GM12874 (cell line): ENCODE measurements around the gene IPO4.

Experiments used
- CTCF ChIP-seq: IDR thresholded peaks from 2 replicates; pipeline ENCODE4 v1.5.1; 2011; ENCODE audit warnings: low read depth, mild to moderate bottlenecking, control low read depth, low read length, moderate library complexity; ENCODE audit not compliant: insufficient read depth

The IPO4 gene

GRCh38 chr14:24198814-24199524, 10.4 kb upstream of the IPO4 start:
- TF ChIP-seq CTCF: no peak

- no peak for TF ChIP-seq CTCF
Observed at GRCh38 chr14:24197056-24197450, 8.4 kb upstream of the IPO4 start.

GRCh38 chr14:24196071-24197055, 7.7 kb upstream of the IPO4 start:
- TF ChIP-seq CTCF: no peak

- TF ChIP-seq CTCF: no peak
Observed at GRCh38 chr14:24195186-24196070, 6.8 kb upstream of the IPO4 start, which contains the start of gene TM9SF1. Gene TM9SF1, minus strand, starts transcription at chr14:24195441. Its CDS starts 422 bp downstream, at chr14:24195019.

DNA sequence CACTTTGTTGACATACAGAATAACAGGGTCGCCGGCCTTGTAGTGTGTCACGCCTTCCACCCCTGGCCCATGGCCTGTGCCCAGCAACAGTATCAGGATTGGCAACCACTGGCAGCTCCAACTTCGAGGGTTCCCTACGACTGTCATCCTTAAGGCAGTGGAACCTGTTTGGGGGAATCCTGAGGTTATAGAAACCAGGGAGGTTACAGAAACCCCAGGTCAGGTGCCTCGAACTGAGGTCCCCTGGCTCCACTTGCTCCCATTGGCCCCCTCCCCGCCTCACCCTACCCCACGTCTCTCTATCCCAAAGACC, 6.2 kb upstream of the IPO4 start:
- TF ChIP-seq CTCF: no peak

DNA sequence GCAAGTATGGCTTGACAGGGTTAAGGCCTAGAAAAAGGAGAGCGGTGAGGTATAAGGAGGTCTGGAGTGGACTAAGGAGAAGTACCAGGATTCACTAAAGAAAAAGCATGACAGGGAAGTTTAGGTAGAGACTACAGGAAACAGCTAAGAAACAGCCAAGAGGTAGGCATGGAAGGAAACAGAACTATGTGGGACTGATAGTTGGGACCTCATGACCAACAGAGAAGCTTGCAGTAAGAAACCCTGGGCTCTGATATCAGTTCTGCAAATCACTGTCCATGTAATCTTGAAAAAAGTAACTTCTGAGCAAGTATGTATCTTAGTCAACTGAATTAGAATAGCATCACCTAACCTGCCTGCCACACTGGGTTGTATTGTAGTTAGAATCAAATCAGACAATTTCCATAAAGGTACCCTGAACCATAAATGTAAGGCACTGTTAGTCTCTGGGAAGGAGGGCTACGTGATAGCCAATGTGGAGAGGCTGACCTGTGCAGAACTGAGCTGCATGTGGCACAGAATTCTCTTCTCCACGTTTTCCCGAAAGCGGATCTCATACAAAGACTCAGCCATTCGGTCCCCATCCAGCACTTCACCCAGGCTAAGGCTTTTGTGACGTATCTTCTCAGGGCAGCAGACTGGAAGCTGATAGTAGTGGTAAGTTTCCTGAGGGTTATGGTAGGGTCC, 5.7 kb upstream of the IPO4 start:
- no peak for TF ChIP-seq CTCF
